CD4-positive, CD25-positive, alpha-beta regulatory T cell (primary cell): ENCODE measurements around the gene STK24. TPM values are rescaled to one million over a fixed set of nuclear protein-coding genes. Genes with fewer than 3 reads are reported as not detected.

ENCODE experiments used
- ATAC-seq, 2 donors: fragments of 150-1000 bp; cut with Tn5 transposase; one replicate each; pipeline ENCODE4 v1.10.0; 2021; ENCODE audit warnings: low read depth in 2 of 2, moderate number of reproducible peaks in 2 of 2, moderate library complexity in 1 of 2
- DNase-seq, 3 donors: peaks; one replicate each; pipeline versions ENCODE4 v3.0.0 to v3.0.0-alpha.2; 2012 to 2022; ENCODE audit warnings: mixed read lengths in 1 of 3
- H3K27ac ChIP-seq: one replicate; pipeline ENCODE4 v1.7.0; 2013; ENCODE audit warnings: mild to moderate bottlenecking, low read length; ENCODE audit not compliant: insufficient read depth, poor library complexity, severe bottlenecking
- H3K27me3 ChIP-seq: one replicate; pipeline ENCODE4 v1.7.0; 2013; ENCODE audit warnings: low read length; ENCODE audit not compliant: control insufficient read depth, insufficient read depth
- H3K36me3 ChIP-seq: one replicate; pipeline ENCODE4 v1.7.0; 2013; ENCODE audit warnings: mild to moderate bottlenecking, low read length, moderate library complexity; ENCODE audit not compliant: control insufficient read depth, insufficient read depth
- H3K4me1 ChIP-seq: 2 replicates; pipeline ENCODE4 v1.7.0; 2013; ENCODE audit warnings: mild to moderate bottlenecking, low read length; ENCODE audit not compliant: insufficient read depth, control insufficient read depth, poor library complexity, severe bottlenecking
- H3K4me3 ChIP-seq: one replicate; pipeline ENCODE4 v1.7.0; 2013; ENCODE audit warnings: low read depth, mild to moderate bottlenecking, low read length, moderate library complexity
- H3K9me3 ChIP-seq, 2 experiments: 1 replicate in 1 of 2; 2 replicates in 1 of 2; pipeline ENCODE4 v1.7.0; 2013; ENCODE audit warnings: low read length in 2 of 2, mild to moderate bottlenecking in 1 of 2, moderate library complexity in 1 of 2; ENCODE audit not compliant: control insufficient read depth in 2 of 2
- H3K27ac Mint-ChIP-seq, 3 donors: one replicate each; pipeline ENCODE4 v1.8.0; 2020 to 2022; ENCODE audit warnings: mild to moderate bottlenecking in 3 of 3, mixed read lengths in 3 of 3, moderate library complexity in 2 of 3
- H3K27me3 Mint-ChIP-seq: one replicate; pipeline ENCODE4 v1.8.0; 2022; ENCODE audit warnings: mild to moderate bottlenecking, mixed read lengths
- H3K36me3 Mint-ChIP-seq: one replicate; pipeline ENCODE4 v1.8.0; 2020; ENCODE audit warnings: mixed read lengths
- H3K4me1 Mint-ChIP-seq, 4 donors: one replicate each; pipeline ENCODE4 v1.8.0; 2020 to 2022; ENCODE audit warnings: mixed read lengths in 4 of 4, mild to moderate bottlenecking in 1 of 4
- H3K4me3 Mint-ChIP-seq, 4 donors: one replicate each; pipeline ENCODE4 v1.8.0; 2020 to 2022; ENCODE audit warnings: mild to moderate bottlenecking in 4 of 4, mixed read lengths in 4 of 4, moderate library complexity in 3 of 4
- H3K9me3 Mint-ChIP-seq, 7 donors: one replicate each; pipeline ENCODE4 v1.8.0; 2020 to 2022; ENCODE audit warnings: mixed read lengths in 7 of 7, mild to moderate bottlenecking in 3 of 7, moderate library complexity in 2 of 7
- polyA plus RNA-seq, 4 donors: library from polyadenylated mRNA; unstranded; fragments of 300-500 nt; fragmentation: Illumina TruSeq; gene quantifications; one replicate each; pipeline ENCODE4 v1.2.3, GENCODE V29; 2021
- total RNA-seq: library from RNA; stranded (reverse); gene quantifications from one replicate; pipeline ENCODE4 v1.2.3, GENCODE V29; 2022

The STK24 gene
- total and polyA plus RNA-seq, 5 donors from 2014 or later, result 26.7 to 141 (median 54.1) TPM

GRCh38 chr13:98521461-98522247, 55.3 kb downstream of the STK24 start:
- H3K4me3 ChIP-seq, result no peak overlapping the region
- H3K4me1 ChIP-seq, result peaks cover 91% of the 10 kb centered on the region
- H3K36me3 Mint-ChIP-seq, result peaks cover 6% of the 10 kb centered on the region
- H3K9me3 Mint-ChIP-seq, result no peaks in the 10 kb centered on the region
- peak overlapping the region; percentile 82 to 95 (median 93) for H3K27ac Mint-ChIP-seq
- no peaks in the 10 kb centered on the region for H3K27me3 ChIP-seq
- peak overlapping the region in 3 of 4 donors; percentile 38 to 51 (median 42) for H3K4me3 Mint-ChIP-seq
- peaks cover 2% of the 10 kb centered on the region for H3K36me3 ChIP-seq
- peaks cover 31 to 100% (median 79%) of the 10 kb centered on the region in 4 donors for H3K4me1 Mint-ChIP-seq
- no peak for ATAC-seq
- no peaks in the 10 kb centered on the region for H3K9me3 ChIP-seq
- no peak overlapping the region for H3K27ac ChIP-seq
- no peaks in the 10 kb centered on the region for H3K27me3 Mint-ChIP-seq
- no peak for DNase-seq

- Histone ChIP-seq H3K27ac (peak overlapping the region; percentile 88), H3K36me3 (peaks cover 2% of the 10 kb centered on the region), H3K4me1 (peaks cover 91% of the 10 kb centered on the region), H3K9me3 (no peaks in the 10 kb centered on the region), H3K4me3 (no peak overlapping the region), H3K27me3 (no peaks in the 10 kb centered on the region)
- ATAC-seq, result no peak
- H3K36me3 Mint-ChIP-seq, result peaks cover 6% of the 10 kb centered on the region
- DNase-seq, result no peak
- H3K9me3 Mint-ChIP-seq, result no peaks in the 10 kb centered on the region
- H3K27me3 Mint-ChIP-seq, result no peaks in the 10 kb centered on the region
- peak overlapping the region in 1 of 4 donors; percentile 38 for H3K4me3 Mint-ChIP-seq
- H3K4me1 Mint-ChIP-seq, result peaks cover 23 to 100% (median 79%) of the 10 kb centered on the region in 4 donors
- peak overlapping the region in 2 of 3 donors; percentile 82 to 95 for H3K27ac Mint-ChIP-seq
These were observed 56.0 kb downstream of the STK24 start for GRCh38 chr13:98520674-98521449.

- peak overlapping the region; percentile 32 to 52 (median 42) for H3K4me3 Mint-ChIP-seq
- H3K36me3 ChIP-seq, result peaks cover 2% of the 10 kb centered on the region
- H3K27me3 Mint-ChIP-seq, result no peaks in the 10 kb centered on the region
- peaks cover 29 to 100% (median 83%) of the 10 kb centered on the region in 4 donors for H3K4me1 Mint-ChIP-seq
- peak overlapping the region; percentile 18 to 95 (median 86) for H3K27ac Mint-ChIP-seq
- no peak overlapping the region for H3K4me3 ChIP-seq
- no peaks in the 10 kb centered on the region for H3K9me3 Mint-ChIP-seq
- no peak for ATAC-seq
- H3K4me1 ChIP-seq, result peaks cover 91% of the 10 kb centered on the region
- H3K36me3 Mint-ChIP-seq, result peaks cover 14% of the 10 kb centered on the region
- H3K27me3 ChIP-seq, result no peaks in the 10 kb centered on the region
- no peak for DNase-seq
- H3K9me3 ChIP-seq, result no peaks in the 10 kb centered on the region
- H3K27ac ChIP-seq, result peak overlapping the region; percentile 88
These were observed 56.9 kb downstream of the STK24 start for GRCh38 chr13:98519976-98520375.

DNA sequence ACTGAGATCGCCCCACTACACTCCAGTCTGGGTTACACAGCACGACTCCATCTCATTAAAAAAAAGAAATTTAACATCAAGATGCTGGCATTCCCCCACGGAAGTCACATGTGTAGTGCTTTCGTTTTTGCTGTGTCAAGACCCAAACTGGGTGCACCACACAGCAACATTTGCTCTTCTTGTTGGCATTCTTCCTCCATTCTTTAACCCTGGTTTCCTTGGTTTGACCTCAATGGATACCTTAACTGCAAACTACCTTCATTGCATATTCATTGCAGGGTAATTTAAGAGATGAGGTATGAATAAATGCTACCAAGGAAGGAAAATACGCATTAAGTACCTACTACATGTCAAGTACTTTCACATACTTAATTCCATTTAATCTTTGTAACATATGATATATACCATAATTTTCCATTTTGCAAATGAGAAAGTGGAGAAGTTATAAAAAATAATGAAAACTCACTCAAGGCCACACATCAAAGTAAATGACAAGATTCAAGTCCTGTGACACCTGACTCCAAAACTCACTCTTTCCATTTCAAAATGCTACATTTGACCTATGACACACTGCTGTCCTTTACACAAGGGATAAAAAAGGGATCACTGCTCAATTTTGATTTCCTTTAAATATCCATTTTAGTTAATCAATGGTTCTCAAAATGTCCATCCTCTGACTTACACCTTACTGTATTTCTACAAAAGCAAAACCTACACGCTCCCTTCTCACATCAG, 59.2 kb downstream of the STK24 start:
- H3K9me3 ChIP-seq, result no peaks in the 10 kb centered on the region
- H3K27me3 Mint-ChIP-seq, result no peaks in the 10 kb centered on the region
- DNase-seq (peak; percentile 47 to 70 (median 66)), ATAC-seq (peak; percentile 75 to 78)
- no peaks in the 10 kb centered on the region for H3K9me3 Mint-ChIP-seq
- peaks cover 82% of the 10 kb centered on the region for H3K4me1 ChIP-seq
- peak overlapping the region; percentile 52 to 72 (median 68) for H3K4me3 Mint-ChIP-seq
- peak overlapping the region; percentile 61 to 95 (median 72) for H3K27ac Mint-ChIP-seq
- peaks cover 12% of the 10 kb centered on the region for H3K36me3 ChIP-seq
- H3K27ac ChIP-seq, result peak overlapping the region; percentile 88
- H3K27me3 ChIP-seq, result no peaks in the 10 kb centered on the region
- H3K36me3 Mint-ChIP-seq, result peaks cover 14% of the 10 kb centered on the region
- peak overlapping the region; percentile 55 for H3K4me3 ChIP-seq
- H3K4me1 Mint-ChIP-seq, result peaks cover 36 to 100% (median 86%) of the 10 kb centered on the region in 4 donors

- Histone ChIP-seq H3K4me3 (no peak overlapping the region), H3K9me3 (no peaks in the 10 kb centered on the region), H3K36me3 (peaks cover 15% of the 10 kb centered on the region), H3K27me3 (no peaks in the 10 kb centered on the region), H3K27ac (peak overlapping the region; percentile 55), H3K4me1 (peaks cover 72% of the 10 kb centered on the region)
- ATAC-seq (no peak), DNase-seq (no peak)
- H3K27ac Mint-ChIP-seq, result peak overlapping the region; percentile 73 to 87 (median 87)
- no peaks in the 10 kb centered on the region for H3K9me3 Mint-ChIP-seq
- peak overlapping the region in 3 of 4 donors; percentile 37 to 68 (median 66) for H3K4me3 Mint-ChIP-seq
- peaks cover 14% of the 10 kb centered on the region for H3K36me3 Mint-ChIP-seq
- peaks cover 36 to 98% (median 85%) of the 10 kb centered on the region in 4 donors for H3K4me1 Mint-ChIP-seq
- H3K27me3 Mint-ChIP-seq, result no peaks in the 10 kb centered on the region
These were observed 61.0 kb downstream of the STK24 start for GRCh38 chr13:98515818-98516465.

DNA sequence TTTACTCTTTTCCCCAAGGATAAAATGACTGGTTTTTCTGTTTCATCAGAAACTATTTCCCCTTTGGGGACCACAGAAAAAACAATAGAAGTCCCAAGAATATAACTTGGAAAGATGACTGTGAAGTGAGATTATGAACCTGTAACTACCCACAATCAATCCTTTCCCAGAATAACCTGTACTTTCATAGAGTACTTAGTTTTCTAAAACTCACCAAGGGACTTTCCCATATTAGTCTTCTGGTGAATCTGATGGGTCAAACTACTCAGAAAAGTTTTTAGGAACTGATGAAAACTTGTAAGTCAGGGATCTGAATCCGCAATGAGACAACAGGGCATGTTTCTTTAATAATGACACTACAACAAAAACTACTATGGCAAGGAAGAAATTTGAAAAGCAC, 62.6 kb downstream of the STK24 start:
- Histone ChIP-seq H3K4me3 (no peak overlapping the region), H3K27me3 (no peaks in the 10 kb centered on the region), H3K36me3 (peaks cover 15% of the 10 kb centered on the region), H3K4me1 (peaks cover 72% of the 10 kb centered on the region), H3K9me3 (no peaks in the 10 kb centered on the region), H3K27ac (peak overlapping the region; percentile 55)
- Mint-ChIP-seq H3K27ac (peak overlapping the region; percentile 32 to 83 (median 73)), H3K4me1 (peaks cover 38 to 100% (median 86%) of the 10 kb centered on the region in 4 donors), H3K36me3 (peaks cover 20% of the 10 kb centered on the region), H3K9me3 (no peaks in the 10 kb centered on the region), H3K27me3 (no peaks in the 10 kb centered on the region), H3K4me3 (peak overlapping the region in 1 of 4 donors; percentile 40)
- no peak for DNase-seq
- no peak for ATAC-seq

DNA sequence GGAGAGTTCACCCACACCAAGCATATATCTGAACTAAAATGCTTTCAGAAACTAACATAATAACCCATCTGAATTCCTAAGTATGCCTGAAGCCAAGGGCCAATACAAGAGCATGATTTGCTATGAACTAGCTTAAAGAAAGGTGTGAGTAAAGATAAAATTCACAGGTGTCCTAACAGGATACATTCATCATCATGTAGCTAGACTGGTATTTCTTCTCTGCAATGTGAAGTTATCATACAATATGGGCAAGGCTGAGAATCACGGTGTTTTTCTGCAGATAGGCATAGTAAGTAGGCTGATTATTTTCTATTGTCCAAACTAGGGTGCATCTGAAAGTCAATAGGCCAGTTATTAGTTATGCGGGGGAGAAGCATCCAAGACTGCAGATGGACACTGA, 63.1 kb downstream of the STK24 start:
- peak overlapping the region; percentile 28 for H3K27ac ChIP-seq
- peaks cover 13% of the 10 kb centered on the region for H3K36me3 ChIP-seq
- Mint-ChIP-seq H3K4me3 (peak overlapping the region in 3 of 4 donors; percentile 12 to 14 (median 13)), H3K27ac (peak overlapping the region; percentile 26 to 73 (median 37)), H3K36me3 (peaks cover 20% of the 10 kb centered on the region), H3K27me3 (no peaks in the 10 kb centered on the region), H3K9me3 (no peaks in the 10 kb centered on the region), H3K4me1 (peaks cover 42 to 100% (median 86%) of the 10 kb centered on the region in 4 donors)
- no peaks in the 10 kb centered on the region for H3K27me3 ChIP-seq
- DNase-seq (no peak), ATAC-seq (no peak)
- peak overlapping the region; percentile 18 for H3K4me3 ChIP-seq
- peaks cover 71% of the 10 kb centered on the region for H3K4me1 ChIP-seq
- H3K9me3 ChIP-seq, result no peaks in the 10 kb centered on the region
